Glutamatergic neuron (in vitro differentiated cells): ENCODE measurements around the gene NXPE3. TPM values are rescaled to one million over a fixed set of nuclear protein-coding genes. Genes with fewer than 3 reads are reported as not detected.

Experiments
- total RNA-seq: library from RNA; stranded (reverse); fragmentation: NEBNext Ultra II Directional; extraction: Animal tissue kit (Norgen Biotek cat#: 25700); gene quantifications from one replicate; pipeline ENCODE4 v1.2.1, GENCODE V29; 2021; ENCODE audit not compliant: unreplicated experiment

NXPE3 gene
- total RNA-seq, 1 donor from 2014 or later, result 29.1 TPM

Other genes with a start within 250 kb of the NXPE3 start
- 23.5 TPM for gene TRMT10C, start 217.3 kb upstream of the NXPE3 start, total RNA-seq
- gene PCNP, start 205.0 kb upstream of the NXPE3 start, total RNA-seq, result 131 TPM
- gene ZBTB11, start 102.1 kb upstream of the NXPE3 start, total RNA-seq, result 15.7 TPM
- 864 TPM for gene RPL24, start 92.5 kb upstream of the NXPE3 start, total RNA-seq
- gene CEP97, start 54.6 kb upstream of the NXPE3 start, total RNA-seq, result 25.1 TPM
- gene NFKBIZ, start 70.3 kb downstream of the NXPE3 start, total RNA-seq, result 8.9 TPM